ENCODE data around the gene CHN2. TPM values are rescaled to one million over a fixed set of nuclear protein-coding genes. Genes with fewer than 3 reads are reported as not detected.

CHN2 gene
- polyA plus RNA-seq, 1 of the 3 experiments (the other 2 are of a cell fraction): 0.02 TPM

DNA sequence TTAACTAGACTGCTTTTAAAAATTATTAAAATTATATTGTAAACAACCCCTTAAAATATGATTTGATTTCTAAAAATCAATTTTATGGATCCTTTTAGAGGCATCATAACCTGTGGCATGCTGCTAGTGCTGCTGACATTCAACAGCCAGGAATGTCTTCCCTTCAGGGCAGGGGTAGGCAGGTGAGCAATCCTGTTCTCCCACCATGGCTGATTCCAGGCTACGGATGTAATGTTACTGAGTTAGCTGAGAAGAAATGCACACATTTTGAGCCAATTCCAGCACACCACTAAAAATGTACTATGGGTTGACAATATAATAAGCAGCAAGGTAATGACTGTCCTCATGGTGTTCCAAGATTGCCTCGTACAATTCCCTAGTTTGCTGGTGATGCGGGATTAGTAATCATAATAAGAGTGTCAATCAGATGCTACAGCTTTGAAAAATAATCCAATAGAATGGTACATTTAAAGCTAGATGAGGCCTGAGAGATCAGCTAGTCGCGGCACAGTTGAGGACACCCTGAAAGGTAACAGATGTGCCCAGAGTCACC is 260.4 kb downstream of the CHN2 start:
- no peaks in the 10 kb centered on the region for H4K20me1 ChIP-seq (ENCODE audit: insufficient read depth)
- no peak overlapping the region for H2AFZ ChIP-seq (ENCODE audit: low read depth)
- H3F3A ChIP-seq (replicated peaks; ENCODE audit: insufficient read depth): no peaks in the 10 kb centered on the region
- no peaks in the 10 kb centered on the region for H3K36me3 ChIP-seq (replicated peaks in 1 of 2; ENCODE audit: control insufficient read depth in 1 of 2, insufficient read depth in 2 of 2, low read length in 1 of 2)
- H3K4me2 ChIP-seq: no peak overlapping the region
- H3K9me3 ChIP-seq: no peaks in the 10 kb centered on the region
- no peak overlapping the region for H3K4me3 ChIP-seq (ENCODE audit: low read depth in 2 of 2, low read length in 1 of 2)
- peaks cover 0 to 12% of the 10 kb centered on the region in 2 experiments; a peak in 1 of 4 replicates for H3K4me1 ChIP-seq (ENCODE audit: control insufficient read depth in 1 of 2, insufficient read depth in 2 of 2, low read depth in 1 of 2, low read length in 1 of 2)
- TF ChIP-seq RFX5 (IDR thresholded peaks at IDR 0.05; ENCODE audit: low read length) (no peak), SMC3 (IDR thresholded peaks at IDR 0.05; ENCODE audit: low read depth, low read length) (no peak), SIN3A (IDR thresholded peaks at IDR 0.05; ENCODE audit: borderline replicate concordance, low read depth, low read length) (no peak), USF1 (IDR thresholded peaks at IDR 0.05; ENCODE audit: borderline replicate concordance, low read depth) (no peak), RXRA (IDR thresholded peaks at IDR 0.05; ENCODE audit: borderline replicate concordance, low read depth) (no peak), YY1 (IDR thresholded peaks at IDR 0.05; ENCODE audit: low read depth) (no peak), ELF1 (IDR thresholded peaks at IDR 0.05) (no peak), EZH2phosphoT487 (IDR thresholded peaks at IDR 0.05; ENCODE audit: borderline replicate concordance, low read depth) (no peak), ZBTB33 (IDR thresholded peaks at IDR 0.05; ENCODE audit: borderline replicate concordance, low read depth) (no peak), JUND (IDR thresholded peaks at IDR 0.05) (no peak), FOXM1 (IDR thresholded peaks at IDR 0.05; ENCODE audit: low read depth) (no peak), TCF12 (IDR thresholded peaks at IDR 0.05) (no peak), RCOR1 (IDR thresholded peaks at IDR 0.05; ENCODE audit: low read length) (no peak), FOXJ3 (CRISPR knock-in tag; IDR thresholded peaks at IDR 0.05) (no peak), REST (IDR thresholded peaks at IDR 0.05; ENCODE audit: low read depth, low read length) (no peak), FOSL2 (IDR thresholded peaks at IDR 0.05; ENCODE audit: borderline replicate concordance, low read depth) (no peak), GABPA (IDR thresholded peaks at IDR 0.05; ENCODE audit: low read depth) (no peak), TAF1 (IDR thresholded peaks at IDR 0.05; ENCODE audit: borderline replicate concordance, low read depth, low read length) (no peak)
- TF ChIP-seq, protein P1, sequence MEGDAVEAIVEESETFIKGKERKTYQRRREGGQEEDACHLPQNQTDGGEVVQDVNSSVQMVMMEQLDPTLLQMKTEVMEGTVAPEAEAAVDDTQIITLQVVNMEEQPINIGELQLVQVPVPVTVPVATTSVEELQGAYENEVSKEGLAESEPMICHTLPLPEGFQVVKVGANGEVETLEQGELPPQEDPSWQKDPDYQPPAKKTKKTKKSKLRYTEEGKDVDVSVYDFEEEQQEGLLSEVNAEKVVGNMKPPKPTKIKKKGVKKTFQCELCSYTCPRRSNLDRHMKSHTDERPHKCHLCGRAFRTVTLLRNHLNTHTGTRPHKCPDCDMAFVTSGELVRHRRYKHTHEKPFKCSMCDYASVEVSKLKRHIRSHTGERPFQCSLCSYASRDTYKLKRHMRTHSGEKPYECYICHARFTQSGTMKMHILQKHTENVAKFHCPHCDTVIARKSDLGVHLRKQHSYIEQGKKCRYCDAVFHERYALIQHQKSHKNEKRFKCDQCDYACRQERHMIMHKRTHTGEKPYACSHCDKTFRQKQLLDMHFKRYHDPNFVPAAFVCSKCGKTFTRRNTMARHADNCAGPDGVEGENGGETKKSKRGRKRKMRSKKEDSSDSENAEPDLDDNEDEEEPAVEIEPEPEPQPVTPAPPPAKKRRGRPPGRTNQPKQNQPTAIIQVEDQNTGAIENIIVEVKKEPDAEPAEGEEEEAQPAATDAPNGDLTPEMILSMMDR (IDR thresholded peaks at IDR 0.05): no peak
- TF ChIP-seq, protein P2, sequence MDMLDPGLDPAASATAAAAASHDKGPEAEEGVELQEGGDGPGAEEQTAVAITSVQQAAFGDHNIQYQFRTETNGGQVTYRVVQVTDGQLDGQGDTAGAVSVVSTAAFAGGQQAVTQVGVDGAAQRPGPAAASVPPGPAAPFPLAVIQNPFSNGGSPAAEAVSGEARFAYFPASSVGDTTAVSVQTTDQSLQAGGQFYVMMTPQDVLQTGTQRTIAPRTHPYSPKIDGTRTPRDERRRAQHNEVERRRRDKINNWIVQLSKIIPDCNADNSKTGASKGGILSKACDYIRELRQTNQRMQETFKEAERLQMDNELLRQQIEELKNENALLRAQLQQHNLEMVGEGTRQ (IDR thresholded peaks at IDR 0.05; ENCODE audit: borderline replicate concordance, low read depth, low read length): no peak
- 77% methylated on average over 5 of the region's 5 CpGs for WGBS (ENCODE audit: low lambda C conversion rate)
- no peak overlapping the region for H3K27ac ChIP-seq (ENCODE audit: low read depth in 2 of 2, low read length in 1 of 2)
- DNase-seq: no peak
- ChIA-PET CTCF (interaction anchor here (0.8 to 0.9 kb wide), 2 partner anchors 10 to 19 kb away, joined by 3 read pairs; no protein-coding TSS in a partner anchor), POLR2A (no interaction called here)
- no peak overlapping the region for H3K9ac ChIP-seq
- H3K27me3 ChIP-seq (ENCODE audit: insufficient read depth): no peaks in the 10 kb centered on the region
- H3K79me2 ChIP-seq (ENCODE audit: insufficient read depth): no peaks in the 10 kb centered on the region
- H3K9me2 ChIP-seq: no peaks in the 10 kb centered on the region
